HEK293T (cell line): Measurements from ENCODE around the gene GRHL1.

Experiments used
- BHLHE40 ChIP-seq: fragments of 450-650 bp; IDR thresholded peaks from 2 replicates; pipeline ENCODE4 v1.6.1; 2016; ENCODE audit warnings: mild to moderate bottlenecking, moderate library complexity, borderline replicate concordance
- ELF4 ChIP-seq: fragments of 450-650 bp; IDR thresholded peaks from 2 replicates; pipeline ENCODE4 v1.6.1; 2017; ENCODE audit warnings: antibody characterized with exemption
- FOXA1 ChIP-seq: fragments of 450-650 bp; IDR thresholded peaks from 2 replicates; pipeline ENCODE4 v1.6.1; 2016; ENCODE audit warnings: mild to moderate bottlenecking
- FOXK2 ChIP-seq: fragments of 450-650 bp; IDR thresholded peaks from 2 replicates; pipeline ENCODE4 v1.6.1; 2016; ENCODE audit warnings: mild to moderate bottlenecking
- FOXM1 ChIP-seq: fragments of 450-650 bp; IDR thresholded peaks from 2 replicates; pipeline ENCODE4 v1.6.1; 2017; ENCODE audit warnings: mild to moderate bottlenecking, borderline replicate concordance
- SP1 ChIP-seq: fragments of 450-650 bp; IDR thresholded peaks from 2 replicates; pipeline ENCODE4 v1.6.1; 2017
- TARDBP ChIP-seq: fragments of 450-650 bp; IDR thresholded peaks from 2 replicates; pipeline ENCODE4 v1.6.1; 2016
- ZNF384 ChIP-seq: fragments of 450-650 bp; IDR thresholded peaks from 2 replicates; pipeline ENCODE4 v1.6.1; 2016

DNA sequence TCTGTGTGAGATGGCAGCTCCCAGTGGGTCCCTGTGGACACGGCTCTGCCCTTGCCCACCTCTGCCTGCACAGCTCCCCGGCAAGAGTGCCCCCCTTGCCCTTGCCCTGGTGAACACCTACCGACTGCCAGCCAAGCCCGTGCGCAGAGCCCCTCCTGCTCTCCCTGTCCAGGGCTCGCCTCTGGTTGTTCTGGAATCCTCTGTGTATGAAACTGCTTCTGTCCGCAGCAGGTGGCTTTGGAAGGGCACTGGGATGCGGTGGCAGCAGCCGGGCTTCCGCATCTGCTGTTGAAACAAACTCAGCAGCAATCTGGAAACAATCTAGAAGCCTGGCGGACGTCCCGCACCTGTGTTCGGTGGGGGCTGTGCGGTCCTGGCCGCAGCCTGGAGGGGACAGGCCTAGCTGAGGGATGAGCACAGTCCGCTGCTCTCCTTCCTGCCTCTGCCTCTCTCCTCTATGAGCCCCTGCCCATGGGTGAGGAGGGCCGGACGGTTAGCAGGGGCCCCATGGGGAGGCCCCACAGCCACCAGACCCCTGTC lies 57.8 kb downstream of the GRHL1 start:
- TF ChIP-seq ZNF384 (no peak), FOXM1 (no peak), FOXA1 (no peak), BHLHE40 (no peak), ELF4 (no peak), FOXK2 (no peak), SP1 (no peak), TARDBP (no peak)
